SK-N-SH (cell line): Measurements from ENCODE around the gene CDC45. TPM values are rescaled to one million over a fixed set of nuclear protein-coding genes. Genes with fewer than 3 reads are reported as not detected.

Experiments
- CTCF ChIA-PET: fragments of 300-600, 350-600 bp; formaldehyde crosslinking; extraction: SDS; loops from one replicate; lab custom pipeline; 2021; lab: Yijun Ruan, JAX
- POLR2A ChIA-PET: fragments of 350-600 bp; sonication (Branson Sonifier 250); formaldehyde crosslinking; extraction: SDS; loops from one replicate; lab custom pipeline; 2020; ENCODE audit warnings: antibody characterized with exemption, inconsistent platforms; lab: Yijun Ruan, JAX
- DNase-seq: peaks from one replicate; pipeline ENCODE4 v3.0.0; 2012
- H2AFZ ChIP-seq: fragments of 200-600 bp; sonication (generic); 2 replicates; pipeline ENCODE4 v1.8.1; 2016; ENCODE audit warnings: antibody characterized with exemption, mild to moderate bottlenecking, low read depth
- H3F3A ChIP-seq: fragments of 200-600 bp; sonication (generic); replicated peaks from 2 replicates; pipeline ENCODE3; 2016; ENCODE audit warnings: antibody characterized with exemption, mild to moderate bottlenecking; ENCODE audit not compliant: insufficient read depth
- H3K27ac ChIP-seq, 2 experiments: fragments of 200-500 bp in 1 of 2; fragments of 200-600 bp in 1 of 2; sonication (Bioruptor generic) in 1 of 2; sonication (generic), shearing (Covaris generic) in 1 of 2; 2 replicates each; pipeline versions ENCODE4 v1.5.1 to v1.6.1; 2014 to 2016; ENCODE audit warnings: low read depth in 2 of 2, inconsistent platforms in 1 of 2, low read length in 1 of 2, mild to moderate bottlenecking in 1 of 2, mixed read lengths in 1 of 2
- H3K27me3 ChIP-seq: fragments of 200-600 bp; sonication (generic), shearing (Covaris generic); 2 replicates; pipeline ENCODE4 v1.6.1; 2016; ENCODE audit warnings: mixed run types; ENCODE audit not compliant: insufficient read depth
- H3K36me3 ChIP-seq, 2 experiments: fragments of 200-500 bp in 1 of 2; fragments of 200-600 bp in 1 of 2; sonication (Bioruptor generic) in 1 of 2; sonication (generic) in 1 of 2; replicated peaks in 1 of 2; 2 replicates each; pipeline versions ENCODE3 to v1.5.1; 2014 to 2016; ENCODE audit warnings: low read length in 1 of 2, mild to moderate bottlenecking in 1 of 2; ENCODE audit not compliant: insufficient read depth in 2 of 2, control insufficient read depth in 1 of 2
- H3K4me1 ChIP-seq, 2 experiments: fragments of 200-500 bp in 1 of 2; fragments of 200-600 bp in 1 of 2; sonication (Bioruptor generic) in 1 of 2; sonication (generic), shearing (Covaris generic) in 1 of 2; 2 replicates each; pipeline versions ENCODE4 v1.5.1 to v1.6.1; 2014 to 2016; ENCODE audit warnings: low read depth in 1 of 2, low read length in 1 of 2, mixed run types in 1 of 2; ENCODE audit not compliant: insufficient read depth in 2 of 2, control insufficient read depth in 1 of 2
- H3K4me2 ChIP-seq: fragments of 200-600 bp; sonication (generic), shearing (Covaris generic); 2 replicates; pipeline ENCODE4 v1.6.1; 2017; ENCODE audit warnings: mixed run types
- H3K4me3 ChIP-seq, 2 experiments: fragments of 200-500 bp in 1 of 2; fragments of 200-600 bp in 1 of 2; sonication (Bioruptor generic) in 1 of 2; sonication (generic), shearing (Covaris generic) in 1 of 2; 2 replicates each; pipeline versions ENCODE4 v1.5.1 to v1.8.1; 2014 to 2016; ENCODE audit warnings: low read depth in 2 of 2, inconsistent platforms in 1 of 2, low read length in 1 of 2, mild to moderate bottlenecking in 1 of 2, mixed read lengths in 1 of 2, moderate library complexity in 1 of 2
- H3K79me2 ChIP-seq: fragments of 200-600 bp; sonication (generic); 2 replicates; pipeline ENCODE4 v1.8.1; 2017; ENCODE audit warnings: mild to moderate bottlenecking; ENCODE audit not compliant: insufficient read depth
- H3K9ac ChIP-seq: fragments of 200-600 bp; sonication (generic); 2 replicates; pipeline ENCODE4 v1.6.1; 2017; ENCODE audit warnings: mixed run types
- H3K9me2 ChIP-seq: fragments of 200-600 bp; sonication (generic); 2 replicates; pipeline ENCODE4 v1.6.1; 2017; ENCODE audit warnings: mixed run types
- H3K9me3 ChIP-seq: fragments of 200-600 bp; sonication (generic); 2 replicates; pipeline ENCODE4 v1.6.1; 2017; ENCODE audit warnings: mixed run types, mild to moderate bottlenecking, moderate library complexity
- H4K20me1 ChIP-seq: fragments of 200-600 bp; sonication (generic); 2 replicates; pipeline ENCODE4 v1.6.1; 2017; ENCODE audit warnings: mild to moderate bottlenecking, mixed run types; ENCODE audit not compliant: insufficient read depth
- CHD2 ChIP-seq: fragments of 150-350 bp; IDR thresholded peaks from 2 replicates; pipeline ENCODE4 v1.6.1; 2018; ENCODE audit warnings: low read length; ENCODE audit not compliant: partially characterized antibody
- EZH2phosphoT487 ChIP-seq: fragments of 200-600 bp; sonication (generic); IDR thresholded peaks from 2 replicates; pipeline ENCODE4 v1.6.1; 2017; ENCODE audit warnings: low read depth, mixed run types, mild to moderate bottlenecking, antibody characterized with exemption, moderate library complexity, borderline replicate concordance
- FOXM1 ChIP-seq: IDR thresholded peaks from 2 replicates; pipeline ENCODE4 v1.4.0; 2012; ENCODE audit warnings: low read depth, mild to moderate bottlenecking
- GATA2 ChIP-seq: sonication (generic); formaldehyde crosslinking; IDR thresholded peaks from 2 replicates; pipeline ENCODE4 v1.5.0; 2020; ENCODE audit warnings: mild to moderate bottlenecking, missing genetic modification reagents
- JUND ChIP-seq: IDR thresholded peaks from 2 replicates; pipeline ENCODE4 v1.4.0; 2012
- MAX ChIP-seq: IDR thresholded peaks from 2 replicates; pipeline ENCODE4 v1.4.0; 2012; ENCODE audit warnings: low read depth
- MEF2A ChIP-seq: IDR thresholded peaks from 2 replicates; pipeline ENCODE4 v1.4.0; 2012; ENCODE audit warnings: low read depth, borderline replicate concordance
- MXI1 ChIP-seq: IDR thresholded peaks from 2 replicates; pipeline ENCODE4 v1.6.1; 2012; ENCODE audit warnings: mild to moderate bottlenecking, low read depth, low read length, improper control_type of control experiment
- RAD21 ChIP-seq: IDR thresholded peaks from 2 replicates; pipeline ENCODE4 v1.6.1; 2012; ENCODE audit warnings: mild to moderate bottlenecking, low read length
- REST ChIP-seq: IDR thresholded peaks from 2 replicates; pipeline ENCODE4 v1.6.1; 2012; ENCODE audit warnings: mild to moderate bottlenecking, low read depth, low read length, moderate library complexity
- TAF1 ChIP-seq: IDR thresholded peaks from 2 replicates; pipeline ENCODE4 v1.6.1; 2012; ENCODE audit warnings: low read depth, mild to moderate bottlenecking, low read length, moderate library complexity, borderline replicate concordance
- TCF12 ChIP-seq: IDR thresholded peaks from 2 replicates; pipeline ENCODE4 v1.4.0; 2012
- ZBTB33 ChIP-seq: IDR thresholded peaks from 2 replicates; pipeline ENCODE4 v1.4.0; 2012; ENCODE audit warnings: low read depth, borderline replicate concordance
- WGBS: methylation state at CpG from one replicate; pipeline ENCODE4 v1.1.6; 2017; ENCODE audit warnings: low lambda C conversion rate; 5-methylcytosine and 5-hydroxymethylcytosine counted together
- polyA plus RNA-seq, 3 experiments: library from polyadenylated mRNA; depleted of rRNA; stranded (reverse); fragments of >200 nt; gene quantifications; 2 replicates each; pipeline ENCODE4 v1.2.3, GENCODE V29; 2012

Gene CDC45
- polyA plus RNA-seq, 1 of the 3 experiments (the other 2 are of a cell fraction) = 23.6 TPM

- TF ChIP-seq CHD2 (no peak), MEF2A (no peak), FOXM1 (no peak), TCF12 (no peak), MAX (no peak), JUND (no peak), RAD21 (no peak), EZH2phosphoT487 (no peak), ZBTB33 (no peak), REST (no peak), TAF1 (no peak), MXI1 (no peak), GATA2 (no peak)
- TF ChIP-seq, all 33 proteins: peak for 0
- Histone ChIP-seq H3K27me3 (no peaks in the 10 kb centered on the region; the same call in 1 of the 2 replicates), H3K4me2 (no peak overlapping the region), H3K9me3 (no peaks in the 10 kb centered on the region), H3K9ac (no peak overlapping the region), H4K20me1 (no peaks in the 10 kb centered on the region), H3K4me3 (no peak overlapping the region), H3K79me2 (no peaks in the 10 kb centered on the region), H2AFZ (no peak overlapping the region), H3F3A (no peaks in the 10 kb centered on the region), H3K27ac (no peak overlapping the region), H3K4me1 (no peaks in the 10 kb centered on the region; a peak in 1 of 4 replicates), H3K9me2 (no peaks in the 10 kb centered on the region), H3K36me3 (no peaks in the 10 kb centered on the region)
- DNase-seq = no peak
- WGBS = 69% methylated on average over 10 of the region's 10 CpGs
- ChIA-PET POLR2A (no interaction called here), CTCF (no interaction called here)
Measured at GRCh38 chr22:19556963-19557545, 77.3 kb downstream of the CDC45 start.
